GM12892 (cell line): ENCODE results near the gene CFAP46.

ENCODE experiments used
- POLR2A ChIP-seq: IDR thresholded peaks from 2 replicates; pipeline ENCODE4 v1.6.1; 2011; ENCODE audit warnings: low read depth, low read length, control low read depth
- POLR2AphosphoS5 ChIP-seq: IDR thresholded peaks from 2 replicates; pipeline ENCODE4 v1.6.1; 2011; ENCODE audit warnings: low read depth, low read length, control low read depth

GRCh38 chr10:132860532-132860931 lies 81.8 kb downstream of the CFAP46 start:
- TF ChIP-seq POLR2AphosphoS5 = no peak
- no peak for TF ChIP-seq POLR2A
